HEK293 (cell line): ENCODE data around the gene ZC3H4.
A peak's percentile ranks its signal among the peaks of the same experiment; 100 is the strongest.

Experiments used
- CTCF ChIA-PET: fragments of 350-600 bp; formaldehyde crosslinking; extraction: SDS; loops from one replicate; lab custom pipeline; 2021; ENCODE audit warnings: antibody characterized with exemption; lab: Yijun Ruan, JAX
- POLR2A ChIA-PET: fragments of 300-600 bp; formaldehyde crosslinking; extraction: SDS; loops from one replicate; lab custom pipeline; 2020; ENCODE audit warnings: antibody characterized with exemption, inconsistent platforms; lab: Yijun Ruan, JAX
- H3K27ac ChIP-seq: fragments of 200-500 bp; sonication (Bioruptor generic); 2 replicates; pipeline ENCODE4 v1.5.1; 2014; ENCODE audit warnings: low read depth, low read length, control low read depth, inconsistent platforms; ENCODE audit errors: extremely low read depth
- H3K36me3 ChIP-seq, 2 experiments: fragments of 200-500 bp in 1 of 2; sonication (Bioruptor generic) in 1 of 2; 1 replicate in 1 of 2; 2 replicates in 1 of 2; pipeline ENCODE4 v1.5.1; 2014 to 2017; ENCODE audit warnings: inconsistent platforms in 2 of 2, low read length in 2 of 2; ENCODE audit not compliant: control insufficient read depth in 2 of 2, insufficient read depth in 1 of 2
- H3K4me1 ChIP-seq: fragments of 200-500 bp; sonication (Bioruptor generic); 2 replicates; pipeline ENCODE4 v1.5.1; 2014; ENCODE audit warnings: mild to moderate bottlenecking, low read length, inconsistent platforms; ENCODE audit not compliant: control insufficient read depth, insufficient read depth
- H3K4me3 ChIP-seq: 2 replicates; pipeline ENCODE4 v1.5.1; 2011; ENCODE audit warnings: low read depth, mild to moderate bottlenecking, control low read depth, low read length, moderate library complexity
- H3K9me3 ChIP-seq: fragments of 200-500 bp; sonication (Bioruptor generic); 2 replicates; pipeline ENCODE4 v1.5.1; 2014; ENCODE audit warnings: low read depth, low read length, inconsistent platforms; ENCODE audit not compliant: control insufficient read depth, insufficient read depth
- GLIS1 ChIP-seq: fragments of 450-650 bp; formaldehyde crosslinking; IDR thresholded peaks from 2 replicates; pipeline ENCODE4 v1.5.1; 2016; ENCODE audit warnings: missing biosample characterization, missing genetic modification characterization
- IKZF3 ChIP-seq: fragments of 450-650 bp; IDR thresholded peaks from 2 replicates; pipeline ENCODE4 v1.5.0; 2018; ENCODE audit warnings: missing biosample characterization, mild to moderate bottlenecking, missing genetic modification characterization, moderate library complexity
- KLF9 ChIP-seq: fragments of 450-650 bp; formaldehyde crosslinking; IDR thresholded peaks from 2 replicates; pipeline ENCODE4 v1.5.1; 2016; ENCODE audit warnings: missing biosample characterization, missing genetic modification characterization, low read depth
- MEIS1 ChIP-seq: sonication (generic); formaldehyde crosslinking; IDR thresholded peaks from 2 replicates; pipeline ENCODE4 v1.8.1; 2022; ENCODE audit warnings: missing genetic modification reagents, mild to moderate bottlenecking, borderline replicate concordance
- MYNN ChIP-seq: fragments of 450-650 bp; formaldehyde crosslinking; IDR thresholded peaks from 2 replicates; pipeline ENCODE4 v1.5.1; 2016; ENCODE audit warnings: missing biosample characterization, missing genetic modification characterization, borderline replicate concordance
- PATZ1 ChIP-seq: fragments of 450-650 bp; formaldehyde crosslinking; IDR thresholded peaks from 2 replicates; pipeline ENCODE4 v1.5.1; 2016; ENCODE audit warnings: missing biosample characterization, missing genetic modification characterization
- PBX3 ChIP-seq: sonication (generic); formaldehyde crosslinking; IDR thresholded peaks from 2 replicates; pipeline ENCODE4 v1.8.1; 2022; ENCODE audit warnings: mild to moderate bottlenecking, moderate library complexity, missing genetic modification reagents
- PRDM6 ChIP-seq: fragments of 450-650 bp; formaldehyde crosslinking; IDR thresholded peaks from 2 replicates; pipeline ENCODE4 v1.5.1; 2017; ENCODE audit warnings: missing biosample characterization, missing genetic modification characterization
- RBAK ChIP-seq: fragments of 450-650 bp; formaldehyde crosslinking; IDR thresholded peaks from 2 replicates; pipeline ENCODE4 v1.5.1; 2016; ENCODE audit warnings: missing biosample characterization, missing genetic modification characterization
- REST ChIP-seq: fragments of 450-650 bp; formaldehyde crosslinking; IDR thresholded peaks from 2 replicates; pipeline ENCODE4 v1.5.1; 2016; ENCODE audit warnings: missing biosample characterization, missing genetic modification characterization
- ZBTB21 ChIP-seq: fragments of 450-650 bp; formaldehyde crosslinking; IDR thresholded peaks from 2 replicates; pipeline ENCODE4 v1.5.1; 2017; ENCODE audit warnings: missing biosample characterization, missing genetic modification characterization
- ZNF214 ChIP-seq: fragments of 450-650 bp; formaldehyde crosslinking; IDR thresholded peaks from 2 replicates; pipeline ENCODE4 v1.5.1; 2017; ENCODE audit warnings: missing biosample characterization, mild to moderate bottlenecking, missing genetic modification characterization, borderline replicate concordance
- ZNF24 ChIP-seq: fragments of 450-650 bp; formaldehyde crosslinking; IDR thresholded peaks from 2 replicates; pipeline ENCODE4 v1.5.1; 2016; ENCODE audit warnings: missing biosample characterization, missing genetic modification characterization
- ZNF362 ChIP-seq: fragments of 450-650 bp; formaldehyde crosslinking; IDR thresholded peaks from 2 replicates; pipeline ENCODE4 v1.5.1; 2016; ENCODE audit warnings: missing biosample characterization, missing genetic modification characterization
- ZNF48 ChIP-seq: fragments of 450-650 bp; formaldehyde crosslinking; IDR thresholded peaks from 2 replicates; pipeline ENCODE4 v1.5.1; 2016; ENCODE audit warnings: missing biosample characterization, missing genetic modification characterization
- ZNF548 ChIP-seq: fragments of 450-650 bp; formaldehyde crosslinking; IDR thresholded peaks from 2 replicates; pipeline ENCODE4 v1.5.1; 2016; ENCODE audit warnings: missing biosample characterization, missing genetic modification characterization
- ZNF610 ChIP-seq: fragments of 450-650 bp; formaldehyde crosslinking; IDR thresholded peaks from 2 replicates; pipeline ENCODE4 v1.5.1; 2016; ENCODE audit warnings: missing biosample characterization, missing genetic modification characterization, borderline replicate concordance
- ZNF624 ChIP-seq: fragments of 450-650 bp; formaldehyde crosslinking; IDR thresholded peaks from 2 replicates; pipeline ENCODE4 v1.5.1; 2017; ENCODE audit warnings: missing biosample characterization, missing genetic modification characterization
- ZNF629 ChIP-seq: fragments of 450-650 bp; formaldehyde crosslinking; IDR thresholded peaks from 2 replicates; pipeline ENCODE4 v1.5.1; 2017; ENCODE audit warnings: missing biosample characterization, missing genetic modification characterization
- ZNF664 ChIP-seq: fragments of 450-650 bp; formaldehyde crosslinking; IDR thresholded peaks from 2 replicates; pipeline ENCODE4 v1.5.1; 2016; ENCODE audit warnings: missing biosample characterization, missing genetic modification characterization
- ZNF747 ChIP-seq: fragments of 450-650 bp; formaldehyde crosslinking; IDR thresholded peaks from 2 replicates; pipeline ENCODE4 v1.5.1; 2016; ENCODE audit warnings: missing biosample characterization, missing genetic modification characterization
- ZNF776 ChIP-seq: fragments of 450-650 bp; formaldehyde crosslinking; IDR thresholded peaks from 2 replicates; pipeline ENCODE4 v1.5.0; 2017; ENCODE audit warnings: missing biosample characterization, missing genetic modification characterization, borderline replicate concordance
- ZNF785 ChIP-seq: fragments of 450-650 bp; formaldehyde crosslinking; IDR thresholded peaks from 2 replicates; pipeline ENCODE4 v1.5.1; 2016; ENCODE audit warnings: missing biosample characterization, missing genetic modification characterization
- ZSCAN5A ChIP-seq: fragments of 450-650 bp; formaldehyde crosslinking; IDR thresholded peaks from 2 replicates; pipeline ENCODE4 v1.5.1; 2016; ENCODE audit warnings: missing biosample characterization, missing genetic modification characterization

Gene ZC3H4

GRCh38 chr19:47086280-47086679 lies 27.3 kb downstream of the ZC3H4 start:
- ChIA-PET CTCF (interaction anchor here (1.0 kb wide), 1 partner anchor 21 kb away, joined by 3 read pairs; no protein-coding TSS in a partner anchor), POLR2A (no interaction called here)
- Histone ChIP-seq H3K27ac (no peak overlapping the region), H3K36me3 (peaks cover 68 to 96% of the 10 kb centered on the region in 2 experiments), H3K4me3 (no peak overlapping the region), H3K9me3 (no peaks in the 10 kb centered on the region), H3K4me1 (no peaks in the 10 kb centered on the region)
- TF ChIP-seq ZNF214 (tag by site-specific recombination): no peak
- TF ChIP-seq PRDM6 (tag by site-specific recombination): no peak
- TF ChIP-seq ZNF624: no peak
- TF ChIP-seq ZNF48: no peak
- TF ChIP-seq ZNF785: no peak
- TF ChIP-seq ZNF629 (tag by site-specific recombination): no peak
- no peak for TF ChIP-seq ZNF664 (tag by site-specific recombination)
- TF ChIP-seq ZNF747 (tag by site-specific recombination): no peak
- TF ChIP-seq REST (tag by site-specific recombination): no peak
- TF ChIP-seq ZNF362 (tag by site-specific recombination): no peak
- TF ChIP-seq ZBTB21 (tag by site-specific recombination): no peak
- TF ChIP-seq PATZ1: no peak

- no peaks in the 10 kb centered on the region for H3K9me3 ChIP-seq
- POLR2A ChIA-PET: interaction anchor here (0.6 kb wide), 1 partner anchor 168 kb away, joined by 4 read pairs; no protein-coding TSS in a partner anchor
- H3K27ac ChIP-seq: peak overlapping the region; percentile 31; the same call in 1 of the 2 replicates
- TF ChIP-seq KLF9 (no peak), MYNN (tag by site-specific recombination) (no peak), GLIS1 (tag by site-specific recombination) (no peak), ZNF776 (no peak), ZNF24 (no peak), ZNF610 (tag by site-specific recombination) (no peak), RBAK (tag by site-specific recombination) (no peak), IKZF3 (no peak), PBX3 (no peak), ZBTB21 (tag by site-specific recombination) (no peak), ZNF548 (tag by site-specific recombination) (no peak), MEIS1 (no peak), ZSCAN5A (tag by site-specific recombination) (no peak)
These were observed 28.6 kb downstream of the ZC3H4 start for GRCh38 chr19:47084879-47085439.

More at GRCh38 chr19:47084879-47085439, 28.6 kb downstream of the ZC3H4 start:
- H3K4me1 ChIP-seq: no peaks in the 10 kb centered on the region
- peaks cover 65 to 96% of the 10 kb centered on the region in 2 experiments for H3K36me3 ChIP-seq
- CTCF ChIA-PET: interaction anchor here (0.6 kb wide), 1 partner anchor 15 kb away, joined by 3 read pairs; no protein-coding TSS in a partner anchor
- H3K4me3 ChIP-seq: no peak overlapping the region
